WI38 (cell line): Measurements from ENCODE around the gene KBTBD12.

Experiments used
- H3K4me3 ChIP-seq: 2 replicates; pipeline ENCODE4 v1.5.1; 2011; ENCODE audit warnings: low read depth, mild to moderate bottlenecking, control low read depth, low read length
- CTCF ChIP-seq: IDR thresholded peaks from 2 replicates; pipeline ENCODE4 v1.5.1; 2012; ENCODE audit warnings: low read depth, mild to moderate bottlenecking, control low read depth, low read length

The KBTBD12 gene

DNA sequence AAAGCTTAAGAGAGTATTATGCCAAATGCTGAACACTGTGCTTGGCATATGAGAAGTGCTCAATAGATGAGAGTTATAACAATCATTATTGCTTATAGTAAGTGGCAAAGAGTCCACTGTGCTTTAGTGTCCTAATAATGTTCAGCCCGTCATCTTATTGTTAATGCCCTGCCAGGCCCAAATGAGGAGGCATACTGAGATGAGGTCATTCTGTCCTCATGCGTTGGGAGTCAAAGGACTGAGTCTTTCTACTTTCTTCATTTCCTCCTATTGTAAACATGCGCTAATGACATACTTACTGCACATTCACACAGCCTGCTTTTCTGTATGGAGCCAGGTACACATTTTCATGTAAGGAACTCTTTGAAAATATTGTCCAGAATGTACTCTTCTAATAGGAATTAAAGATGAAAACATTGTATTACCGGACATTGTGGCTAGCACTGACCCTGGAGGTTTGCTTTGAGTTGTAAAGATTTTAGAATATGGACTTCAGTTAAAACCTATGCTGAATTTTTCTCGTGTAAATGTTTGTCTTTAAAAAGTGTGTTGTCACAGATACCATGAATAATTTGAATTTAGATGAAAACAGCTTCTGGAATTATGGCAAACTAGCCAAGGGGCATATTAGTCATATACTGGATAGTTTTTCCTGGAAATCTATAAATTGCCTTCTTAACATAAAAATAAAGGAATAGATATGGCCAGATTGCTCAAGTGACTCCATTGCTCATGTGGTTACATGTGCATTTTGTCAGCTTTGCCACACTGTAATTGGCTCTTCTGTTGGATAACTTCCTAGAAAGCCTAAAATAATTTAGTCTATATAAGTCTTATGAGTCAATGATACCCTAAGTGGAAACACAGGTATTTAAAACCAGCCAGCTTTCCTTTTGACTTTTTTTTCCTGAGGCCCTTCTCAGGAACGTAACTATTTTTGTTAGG is 38.3 kb downstream of the KBTBD12 start:
- TF ChIP-seq CTCF, result no peak
- H3K4me3 ChIP-seq, result no peak overlapping the region

DNA sequence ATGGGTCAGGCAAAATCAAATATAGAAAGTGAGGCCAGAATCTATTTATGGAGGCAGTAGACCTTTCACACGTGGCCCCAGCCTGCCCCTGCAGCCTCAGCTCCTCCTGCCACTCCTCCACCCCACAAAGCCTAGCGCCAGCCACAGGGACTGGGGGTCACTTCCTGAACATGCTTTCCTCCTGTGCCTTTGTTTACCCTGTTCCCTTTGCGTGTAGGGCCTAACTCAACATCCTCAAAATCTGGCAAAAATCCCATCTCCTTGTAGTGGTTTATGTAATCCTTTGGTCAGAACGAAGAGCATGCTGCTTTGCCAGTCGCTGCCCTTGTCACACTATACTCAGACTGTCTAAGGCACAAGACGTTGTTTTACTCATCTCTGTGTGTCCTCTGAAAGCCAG is 39.6 kb downstream of the KBTBD12 start:
- no peak overlapping the region for H3K4me3 ChIP-seq
- no peak for TF ChIP-seq CTCF

DNA sequence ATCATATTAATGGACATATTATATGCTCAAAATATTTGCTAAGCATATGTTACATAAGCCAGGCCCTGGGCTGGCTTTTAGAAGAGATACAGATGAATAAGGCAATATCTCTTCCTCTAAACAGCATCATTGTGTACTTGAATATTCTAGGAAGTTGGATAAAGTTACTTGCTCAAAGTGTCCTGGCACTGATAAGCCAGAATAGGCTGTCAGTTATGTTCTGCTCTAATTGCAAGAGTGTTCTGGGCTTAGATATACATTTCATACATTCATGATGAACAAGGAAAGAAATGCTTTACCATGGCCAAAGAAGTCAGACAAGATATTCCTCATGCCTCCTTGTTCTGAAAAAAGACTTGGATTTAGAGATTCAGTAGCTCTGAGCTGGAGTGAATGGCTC is 40.7 kb downstream of the KBTBD12 start:
- no peak for TF ChIP-seq CTCF
- H3K4me3 ChIP-seq, result no peak overlapping the region

GRCh38 chr3:127959041-127959440 is 44.0 kb downstream of the KBTBD12 start:
- no peak overlapping the region for H3K4me3 ChIP-seq
- no peak for TF ChIP-seq CTCF

GRCh38 chr3:127959873-127960272 is 44.8 kb downstream of the KBTBD12 start:
- H3K4me3 ChIP-seq, result no peak overlapping the region
- TF ChIP-seq CTCF, result peak; percentile 19; the same call in 1 of the 2 replicates

DNA sequence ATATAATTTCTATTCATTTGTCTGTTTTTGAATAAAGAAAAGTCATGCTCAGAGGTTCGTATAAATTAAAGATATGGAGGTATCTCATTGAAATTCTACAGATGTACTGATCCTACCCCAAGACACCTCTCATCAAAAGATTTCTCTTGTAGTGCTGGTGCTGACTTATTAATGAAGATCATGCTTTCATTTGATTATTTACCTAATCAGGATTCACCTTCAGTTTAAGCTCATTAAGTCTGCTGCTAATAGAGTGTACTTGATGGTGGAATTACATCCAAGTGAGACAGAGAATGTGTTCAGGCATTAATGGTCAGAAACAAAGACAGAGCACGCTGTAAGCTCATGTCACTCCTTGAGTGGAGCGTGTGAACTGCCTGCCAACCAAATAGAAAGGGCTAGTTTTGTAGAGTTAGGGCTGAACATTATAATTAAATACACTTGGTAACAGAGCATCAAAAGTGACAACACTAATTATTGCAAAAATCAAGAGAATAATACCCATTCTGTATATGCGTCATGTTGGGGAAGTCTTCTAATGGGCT is 45.5 kb downstream of the KBTBD12 start:
- no peak for TF ChIP-seq CTCF
- H3K4me3 ChIP-seq, result no peak overlapping the region

- TF ChIP-seq CTCF, result no peak
- no peak overlapping the region for H3K4me3 ChIP-seq
These were observed 46.1 kb downstream of the KBTBD12 start for GRCh38 chr3:127961124-127961523.
